GM23338 (cell line): ENCODE results near the gene PLOD2. TPM values are rescaled to one million over a fixed set of nuclear protein-coding genes. Genes with fewer than 3 reads are reported as not detected.

Source experiments
- ATAC-seq: fragments of 200-7000 bp; cut with Tn5 transposase; 3 replicates; pipeline ENCODE4 v1.9.1; 2020
- DNase-seq: peaks from one replicate; pipeline ENCODE4 v3.0.0-alpha.2; 2015; ENCODE audit warnings: low spot score
- H2AFZ ChIP-seq: fragments of 200-600 bp; sonication (generic); 2 replicates; pipeline ENCODE4 v1.8.0; 2016; ENCODE audit warnings: antibody characterized with exemption, mild to moderate bottlenecking, moderate library complexity
- H3F3A ChIP-seq: fragments of 200-600 bp; sonication (generic); replicated peaks from 2 replicates; pipeline ENCODE4 v1.8.0; 2017; ENCODE audit warnings: antibody characterized with exemption, mixed run types, low read depth
- H3K27ac ChIP-seq: fragments of 200-600 bp; sonication (generic); 2 replicates; pipeline ENCODE4 v1.6.1; 2016; ENCODE audit warnings: low read depth
- H3K27me3 ChIP-seq: fragments of 200-600 bp; sonication (generic); 2 replicates; pipeline ENCODE4 v1.8.0; 2016; ENCODE audit warnings: mild to moderate bottlenecking, mixed run types, moderate library complexity; ENCODE audit not compliant: insufficient read depth
- H3K36me3 ChIP-seq: fragments of 200-600 bp; sonication (generic); 2 replicates; pipeline ENCODE4 v1.8.0; 2016; ENCODE audit warnings: mild to moderate bottlenecking; ENCODE audit not compliant: insufficient read depth
- H3K4me1 ChIP-seq: fragments of 200-600 bp; sonication (generic); 2 replicates; pipeline ENCODE4 v1.8.0; 2016; ENCODE audit warnings: mild to moderate bottlenecking, moderate library complexity; ENCODE audit not compliant: insufficient read depth
- H3K4me2 ChIP-seq: fragments of 200-600 bp; sonication (generic); 2 replicates; pipeline ENCODE4 v1.7.1; 2017; ENCODE audit warnings: mixed run types
- H3K4me3 ChIP-seq: fragments of 200-600 bp; sonication (generic); 2 replicates; pipeline ENCODE4 v1.6.1; 2016; ENCODE audit warnings: mixed run types
- H3K79me2 ChIP-seq: fragments of 200-600 bp; sonication (generic); replicated peaks from 2 replicates; pipeline ENCODE4 v1.8.0; 2017; ENCODE audit warnings: mild to moderate bottlenecking; ENCODE audit not compliant: insufficient read depth
- H3K9me2 ChIP-seq: fragments of 200-600 bp; sonication (generic); 2 replicates; pipeline ENCODE4 v1.8.0; 2017; ENCODE audit not compliant: insufficient read depth
- H4K20me1 ChIP-seq: fragments of 200-600 bp; sonication (generic); replicated peaks from 2 replicates; pipeline ENCODE4 v1.8.0; 2017; ENCODE audit warnings: mild to moderate bottlenecking; ENCODE audit not compliant: insufficient read depth
- H3K27ac Mint-ChIP-seq: 2 replicates; pipeline ENCODE4 v1.8.0; 2020; ENCODE audit warnings: inconsistent platforms, mild to moderate bottlenecking, moderate library complexity, mixed read lengths
- H3K27me3 Mint-ChIP-seq: 3 replicates; pipeline ENCODE4 v1.8.0; 2022; ENCODE audit warnings: low read depth, mild to moderate bottlenecking, moderate library complexity, mixed read lengths, inconsistent platforms; ENCODE audit not compliant: insufficient read depth, poor library complexity
- H3K36me3 Mint-ChIP-seq: 3 replicates; pipeline ENCODE4 v1.8.0; 2021; ENCODE audit warnings: low read depth, mild to moderate bottlenecking, inconsistent platforms, moderate library complexity, mixed read lengths
- H3K4me1 Mint-ChIP-seq: 3 replicates; pipeline ENCODE4 v1.8.0; 2020; ENCODE audit warnings: mild to moderate bottlenecking, inconsistent platforms, mixed read lengths
- H3K4me3 Mint-ChIP-seq: 3 replicates; pipeline ENCODE4 v1.8.0; 2021; ENCODE audit warnings: moderate library complexity, mild to moderate bottlenecking, inconsistent platforms, mixed read lengths
- H3K9me3 Mint-ChIP-seq: 3 replicates; pipeline ENCODE4 v1.8.0; 2020; ENCODE audit warnings: moderate library complexity, mild to moderate bottlenecking, inconsistent platforms, mixed read lengths
- CREB1 ChIP-seq: fragments of 250-450 bp; sonication (Bioruptor Pico); IDR thresholded peaks from 2 replicates; pipeline ENCODE4 v1.5.0; 2020; ENCODE audit warnings: low read depth, mild to moderate bottlenecking, moderate library complexity
- CTCF ChIP-seq, 2 experiments: fragments of 200-600 bp in 1 of 2; sonication (generic) in 1 of 2; conservative IDR thresholded peaks; 2 replicates each; pipeline versions ENCODE4 v1.5.1 to v1.6.1; 2016 to 2017; ENCODE audit warnings: antibody characterized with exemption in 2 of 2, low read depth in 2 of 2, mild to moderate bottlenecking in 2 of 2, moderate library complexity in 1 of 2
- POLR2AphosphoS5 ChIP-seq: IDR thresholded peaks from 2 replicates; pipeline ENCODE4 v1.6.1; 2016; ENCODE audit warnings: antibody characterized with exemption, low read depth
- ZNF331 ChIP-seq: fragments of 250-450 bp; sonication (Bioruptor Pico); IDR thresholded peaks from 2 replicates; pipeline ENCODE4 v1.5.0; 2020; ENCODE audit warnings: low read depth, mild to moderate bottlenecking, moderate library complexity
- ZNF462 ChIP-seq: fragments of 250-450 bp; sonication (Bioruptor Pico); IDR thresholded peaks from 2 replicates; pipeline ENCODE4 v1.5.0; 2020; ENCODE audit warnings: mild to moderate bottlenecking, moderate library complexity
- polyA plus RNA-seq: library from polyadenylated mRNA; unstranded; fragments of >200 nt; fragmentation: Nextera tagmentation; extraction: Ambion mirVana; gene quantifications from 2 replicates; pipeline ENCODE4 v1.2.1, GENCODE V29; 2016
- total RNA-seq: library from RNA; depleted of rRNA; stranded (reverse); fragments of >200 nt; shearing (Covaris generic); gene quantifications from 2 replicates; pipeline ENCODE4 v1.2.3, GENCODE V29; 2014

Gene PLOD2
- total and polyA plus RNA-seq, 2 experiments from 2014 or later = 26.7 to 30.5 TPM

DNA sequence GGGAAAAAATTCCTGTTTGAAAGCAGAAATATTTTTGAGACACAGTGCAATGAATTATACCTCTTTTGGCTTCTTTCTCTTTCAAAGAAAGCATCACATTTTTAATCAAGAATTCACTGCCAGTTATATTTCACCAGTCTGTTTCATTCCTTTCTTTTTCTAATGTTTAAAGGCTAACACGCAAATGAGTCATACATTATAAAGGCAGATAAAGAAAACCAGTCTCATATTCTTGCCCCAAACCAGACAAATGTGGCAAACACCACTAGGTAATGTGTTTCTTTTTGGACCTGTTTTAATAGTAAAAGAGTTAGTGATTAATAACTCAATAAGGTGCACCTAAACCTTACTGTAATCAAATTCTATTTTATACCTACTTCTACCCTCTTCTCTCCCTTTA is 83.8 kb downstream of the PLOD2 start:
- no peaks in the 10 kb centered on the region for H3K79me2 ChIP-seq
- peaks cover 8% of the 10 kb centered on the region for H3K36me3 Mint-ChIP-seq
- H3K4me1 Mint-ChIP-seq = peaks cover 9% of the 10 kb centered on the region; the same call in 2 of the 3 replicates
- H3K4me3 ChIP-seq = no peak overlapping the region
- no peaks in the 10 kb centered on the region for H3K27me3 Mint-ChIP-seq
- no peaks in the 10 kb centered on the region for H3F3A ChIP-seq
- no peak for ATAC-seq
- no peak overlapping the region for H3K4me2 ChIP-seq
- no peak overlapping the region; the same call in 1 of the 2 replicates for H3K27ac Mint-ChIP-seq
- no peaks in the 10 kb centered on the region for H3K36me3 ChIP-seq
- H3K9me3 Mint-ChIP-seq = no peaks in the 10 kb centered on the region; the same call in 2 of the 3 replicates
- TF ChIP-seq POLR2AphosphoS5 (no peak), CREB1 (no peak), CTCF (conservative IDR thresholded peaks at IDR 0.05; ENCODE audit: low read depth in 2 of 2) (no peak), ZNF331 (CRISPR knock-in tag) (no peak)
- H3K4me1 ChIP-seq = 0 out of 2 replicates have a peak, but pooled peaks cover 7% of the 10 kb centered on the region
- H3K27ac ChIP-seq = no peak overlapping the region
- H3K4me3 Mint-ChIP-seq = no peak overlapping the region
- no peaks in the 10 kb centered on the region for H4K20me1 ChIP-seq
- H3K27me3 ChIP-seq = no peaks in the 10 kb centered on the region
- no peak for DNase-seq
- no peak overlapping the region for H2AFZ ChIP-seq
- H3K9me2 ChIP-seq = no peaks in the 10 kb centered on the region

- H3K4me1 Mint-ChIP-seq = peaks cover 18% of the 10 kb centered on the region; the same call in 2 of the 3 replicates
- H3K27ac Mint-ChIP-seq = no peak overlapping the region
- no peak overlapping the region for H3K4me3 Mint-ChIP-seq
- Histone ChIP-seq H3K4me1 (0 out of 2 replicates have a peak, but pooled peaks cover 7% of the 10 kb centered on the region), H3F3A (no peaks in the 10 kb centered on the region), H3K79me2 (no peaks in the 10 kb centered on the region), H2AFZ (no peak overlapping the region), H3K27ac (no peak overlapping the region), H4K20me1 (no peaks in the 10 kb centered on the region), H3K4me2 (no peak overlapping the region), H3K4me3 (no peak overlapping the region), H3K36me3 (no peaks in the 10 kb centered on the region), H3K27me3 (no peaks in the 10 kb centered on the region), H3K9me2 (no peaks in the 10 kb centered on the region)
- peaks cover 8% of the 10 kb centered on the region for H3K36me3 Mint-ChIP-seq
- TF ChIP-seq CREB1 = no peak
- no peak for TF ChIP-seq ZNF462
- DNase-seq (no peak), ATAC-seq (no peak)
- no peaks in the 10 kb centered on the region for H3K27me3 Mint-ChIP-seq
- no peaks in the 10 kb centered on the region; the same call in 2 of the 3 replicates for H3K9me3 Mint-ChIP-seq
Measured at GRCh38 chr3:146072824-146073223, 88.2 kb downstream of the PLOD2 start.
